ENCODE data around the gene BICD2.

- TF ChIP-seq CTCF (conservative IDR thresholded peaks at IDR 0.05 in 1 of 2, IDR thresholded peaks at IDR 0.05 in 1 of 2; ENCODE audit: low read depth in 1 of 2, low read length in 2 of 2) (no peak), EZH2 (IDR thresholded peaks at IDR 0.05; ENCODE audit: low read length, missing control alignments) (no peak)
These were observed 16.5 kb downstream of the BICD2 start for GRCh38 chr9:92748233-92748497.
